CD14-positive monocyte (primary cell): ENCODE results near the gene ERCC6. TPM values are rescaled to one million over a fixed set of nuclear protein-coding genes. Genes with fewer than 3 reads are reported as not detected.

Experiments used
- DNase-seq, 3 donors: peaks; one replicate each; pipeline ENCODE4 v3.0.0-alpha.2; 2011 to 2022
- H2AFZ ChIP-seq: 2 replicates; pipeline ENCODE4 v1.6.0; 2012; ENCODE audit warnings: mild to moderate bottlenecking, low read depth, low read length, inconsistent platforms; ENCODE audit not compliant: insufficient read depth, poor library complexity, severe bottlenecking
- H3K27ac ChIP-seq, 2 donors: 1 replicate in 1 of 2; 2 replicates in 1 of 2; pipeline ENCODE4 v1.5.1; 2012 to 2013; ENCODE audit warnings: low read length in 2 of 2, control low read depth in 1 of 2, inconsistent platforms in 1 of 2, low read depth in 1 of 2, mild to moderate bottlenecking in 1 of 2
- H3K27me3 ChIP-seq, 2 donors: one replicate each; pipeline versions ENCODE4 v1.6.0 to v1.6.1; 2011 to 2013; ENCODE audit warnings: low read length in 2 of 2; ENCODE audit not compliant: control insufficient read depth in 2 of 2, insufficient read depth in 2 of 2
- H3K36me3 ChIP-seq, 2 donors: replicated peaks in 1 of 2; 1 replicate in 1 of 2; 2 replicates in 1 of 2; pipeline versions ENCODE4 v1.5.1 to v1.6.1; 2012 to 2013; ENCODE audit warnings: low read length in 2 of 2, control low read depth in 1 of 2, inconsistent platforms in 1 of 2, mild to moderate bottlenecking in 1 of 2; ENCODE audit not compliant: insufficient read depth in 2 of 2, control insufficient read depth in 1 of 2
- H3K4me1 ChIP-seq, 2 donors: 1 replicate in 1 of 2; 2 replicates in 1 of 2; pipeline versions ENCODE4 v1.5.1 to v1.6.1; 2012 to 2013; ENCODE audit warnings: low read length in 2 of 2, control low read depth in 1 of 2, inconsistent platforms in 1 of 2, mild to moderate bottlenecking in 1 of 2, moderate library complexity in 1 of 2; ENCODE audit not compliant: insufficient read depth in 2 of 2, control insufficient read depth in 1 of 2
- H3K4me2 ChIP-seq: replicated peaks from 2 replicates; pipeline ENCODE3; 2012; ENCODE audit warnings: low read length, moderate library complexity, mild to moderate bottlenecking; ENCODE audit not compliant: poor library complexity, severe bottlenecking; ENCODE audit errors: extremely low read depth
- H3K4me3 ChIP-seq, 3 experiments: fragments of 200-600 bp in 1 of 3; sonication (generic) in 1 of 3; replicated peaks in 1 of 3; 1 replicate in 2 of 3; 2 replicates in 1 of 3; pipeline ENCODE4 v1.5.1; 2011 to 2013; ENCODE audit warnings: low read length in 3 of 3, mild to moderate bottlenecking in 3 of 3, control low read depth in 2 of 3, low read depth in 2 of 3, inconsistent platforms in 1 of 3, moderate library complexity in 1 of 3
- H3K79me2 ChIP-seq: 2 replicates; pipeline ENCODE4 v1.6.0; 2012; ENCODE audit warnings: mild to moderate bottlenecking, control low read depth, inconsistent platforms, low read length, moderate library complexity; ENCODE audit not compliant: insufficient read depth
- H3K9ac ChIP-seq: 2 replicates; pipeline ENCODE4 v1.6.0; 2017; ENCODE audit warnings: low read length, mild to moderate bottlenecking; ENCODE audit not compliant: insufficient read depth, poor library complexity, severe bottlenecking
- H3K9me3 ChIP-seq, 2 donors: replicated peaks in 1 of 2; 1 replicate in 1 of 2; 2 replicates in 1 of 2; pipeline versions ENCODE4 v1.5.1 to v1.6.1; 2012 to 2013; ENCODE audit warnings: low read length in 2 of 2, control low read depth in 1 of 2; ENCODE audit not compliant: control insufficient read depth in 1 of 2, insufficient read depth in 1 of 2
- H4K20me1 ChIP-seq: 2 replicates; pipeline ENCODE4 v1.6.0; 2012; ENCODE audit warnings: mild to moderate bottlenecking, low read length, control low read depth, moderate library complexity; ENCODE audit not compliant: insufficient read depth
- H3K27ac Mint-ChIP-seq, 7 donors: one replicate each; pipeline ENCODE4 v1.8.0; 2020; ENCODE audit warnings: mild to moderate bottlenecking in 7 of 7, mixed read lengths in 7 of 7, moderate library complexity in 6 of 7, inconsistent platforms in 2 of 7
- H3K27me3 Mint-ChIP-seq, 3 donors: one replicate each; pipeline ENCODE4 v1.8.0; 2021 to 2022; ENCODE audit warnings: low read depth in 3 of 3, mild to moderate bottlenecking in 3 of 3, mixed read lengths in 3 of 3, moderate library complexity in 3 of 3, inconsistent platforms in 1 of 3
- H3K36me3 Mint-ChIP-seq, 2 donors: one replicate each; pipeline ENCODE4 v1.8.0; 2020; ENCODE audit warnings: mixed read lengths in 2 of 2, inconsistent platforms in 1 of 2, mild to moderate bottlenecking in 1 of 2
- H3K4me1 Mint-ChIP-seq: one replicate; pipeline ENCODE4 v1.8.0; 2020; ENCODE audit warnings: mild to moderate bottlenecking, mixed read lengths
- H3K4me3 Mint-ChIP-seq, 2 donors: one replicate each; pipeline ENCODE4 v1.8.0; 2020; ENCODE audit warnings: mild to moderate bottlenecking in 2 of 2, mixed read lengths in 2 of 2, moderate library complexity in 1 of 2
- H3K9me3 Mint-ChIP-seq, 7 donors: one replicate each; pipeline ENCODE4 v1.8.0; 2020 to 2022; ENCODE audit warnings: mixed read lengths in 7 of 7, mild to moderate bottlenecking in 6 of 7, moderate library complexity in 6 of 7, inconsistent platforms in 2 of 7
- CTCF ChIP-seq: fragments of 200-600 bp; IDR thresholded peaks from one replicate; pipeline ENCODE4 v1.8.0; 2022; ENCODE audit warnings: antibody characterized with exemption, mild to moderate bottlenecking
- WGBS: methylation state at CpG from one replicate; pipeline ENCODE4 v1.1.5; 2013; ENCODE audit warnings: missing lambda C conversion rate; ENCODE audit not compliant: insufficient coverage; 5-methylcytosine and 5-hydroxymethylcytosine counted together
- intact Hi-C, 2 donors: fragments of 100-400 bp; cut with micrococcal nuclease; formaldehyde crosslinking; loops; one replicate each; pipeline versions ENCODE4 v1.15.0 to v1.15.1; 2023
- polyA plus RNA-seq, 3 donors: library from polyadenylated mRNA; depleted of rRNA in 1 of 3; unstranded in 2 of 3; stranded (reverse) in 1 of 3; fragments of 300-500 nt in 2 of 3; fragments of >200 nt in 1 of 3; fragmentation: Illumina TruSeq in 2 of 3; gene quantifications; 1 replicate in 2 of 3; 2 replicates in 1 of 3; pipeline ENCODE4 v1.2.3, GENCODE V29; 2012 to 2021

The ERCC6 gene
- polyA plus RNA-seq, 3 donors: 5.4 to 6.2 (median 6.0) TPM

GRCh38 chr10:49568235-49568634 lies 29.3 kb upstream of the ERCC6 start:
- Mint-ChIP-seq H3K27ac (no peak overlapping the region), H3K9me3 (peaks cover 4 to 20% (median 12%) of the 10 kb centered on the region in 7 donors), H3K27me3 (peaks cover 7 to 16% (median 10%) of the 10 kb centered on the region in 3 donors), H3K4me1 (no peaks in the 10 kb centered on the region), H3K4me3 (no peak overlapping the region), H3K36me3 (no peaks in the 10 kb centered on the region)
- Histone ChIP-seq H3K27me3 (no peaks in the 10 kb centered on the region), H3K4me2 (no peak overlapping the region), H3K27ac (no peak overlapping the region), H3K4me3 (no peak overlapping the region), H3K9me3 (peaks cover 5 to 6% of the 10 kb centered on the region in 2 donors), H3K4me1 (no peaks in the 10 kb centered on the region), H3K9ac (no peak overlapping the region), H3K36me3 (no peaks in the 10 kb centered on the region), H4K20me1 (no peaks in the 10 kb centered on the region), H3K79me2 (no peaks in the 10 kb centered on the region), H2AFZ (no peak overlapping the region)
- no peak for DNase-seq
- intact Hi-C loops: no loop called here
- no peak for TF ChIP-seq CTCF
- no CpG with 5 or more reads among the region's 2 CpGs for WGBS

GRCh38 chr10:49567810-49568209 lies 28.9 kb upstream of the ERCC6 start:
- H3K4me1 ChIP-seq: no peaks in the 10 kb centered on the region
- no peak overlapping the region for H2AFZ ChIP-seq
- no peaks in the 10 kb centered on the region for H3K79me2 ChIP-seq
- H3K9ac ChIP-seq: no peak overlapping the region
- Mint-ChIP-seq H3K27me3 (peaks cover 9 to 16% (median 10%) of the 10 kb centered on the region in 3 donors), H3K4me3 (no peak overlapping the region), H3K27ac (no peak overlapping the region), H3K9me3 (peaks cover 4 to 20% (median 12%) of the 10 kb centered on the region in 7 donors), H3K36me3 (no peaks in the 10 kb centered on the region), H3K4me1 (no peaks in the 10 kb centered on the region)
- TF ChIP-seq CTCF: no peak
- no CpG with 5 or more reads among the region's 1 CpG for WGBS
- H3K36me3 ChIP-seq: no peaks in the 10 kb centered on the region
- DNase-seq: no peak
- no peak overlapping the region for H3K4me2 ChIP-seq
- peaks cover 5 to 6% of the 10 kb centered on the region in 2 donors for H3K9me3 ChIP-seq
- no peaks in the 10 kb centered on the region for H4K20me1 ChIP-seq
- no peak overlapping the region for H3K27ac ChIP-seq
- no peak overlapping the region for H3K4me3 ChIP-seq
- intact Hi-C loops: no loop called here
- no peaks in the 10 kb centered on the region for H3K27me3 ChIP-seq
